Measurements from ENCODE around the gene AGPAT1. TPM values are rescaled to one million over a fixed set of nuclear protein-coding genes. Genes with fewer than 3 reads are reported as not detected.

Gene AGPAT1
- total and polyA plus RNA-seq, 2 experiments from 2014 or later: 39.7 to 71.2 TPM

GRCh38 chr6:32192608-32193039 is 16.7 kb upstream of the AGPAT1 start, which contains the start of gene GPSM3:
Gene GPSM3, minus strand, starts transcription at chr6:32192643. Its CDS starts 130 bp downstream, at chr6:32192513.
- TF ChIP-seq EZH2 (IDR thresholded peaks at IDR 0.05; ENCODE audit: insufficient read depth, poor library complexity, severe bottlenecking) (no peak), EZH2phosphoT487 (IDR thresholded peaks at IDR 0.05; ENCODE audit: insufficient read depth, low read depth) (no peak)
- H3K79me2 ChIP-seq (ENCODE audit: insufficient read depth): peaks cover 29% of the 10 kb centered on the region
- no peaks in the 10 kb centered on the region for H4K20me1 ChIP-seq (ENCODE audit: insufficient read depth)
- no peaks in the 10 kb centered on the region for H3K27me3 ChIP-seq (replicated peaks; ENCODE audit: insufficient read depth)
- peaks cover 17% of the 10 kb centered on the region for H3F3A ChIP-seq (ENCODE audit: insufficient read depth)
- WGBS, 2 experiments (ENCODE audit: low coverage in 1 of 2, low lambda C conversion rate in 2 of 2, missing lambda C conversion rate in 2 of 2): 32 to 51% methylated on average over 3 to 5 of the region's 5 CpGs
- H3K27ac ChIP-seq: peak within 1 kb of the TSS; percentile 24
- H2AFZ ChIP-seq: peak within 1 kb of the TSS; percentile 77
- peak; percentile 25 for DNase-seq
- H3K4me3 ChIP-seq: peak within 1 kb of the TSS; percentile 36; the same call in 1 of the 2 replicates
- H3K4me1 ChIP-seq (ENCODE audit: insufficient read depth): peaks cover 28% of the 10 kb centered on the region
- H3K4me2 ChIP-seq (ENCODE audit: unreplicated experiment): peak within 1 kb of the TSS; percentile 31
- peak within 1 kb of the TSS; percentile 46 for H3K9ac ChIP-seq
- in situ Hi-C loops (cut with MboI): no loop called here
- H3K9me2 ChIP-seq (ENCODE audit: insufficient read depth): no peaks in the 10 kb centered on the region
- H3K9me3 ChIP-seq (ENCODE audit: low read depth): no peaks in the 10 kb centered on the region
- no peaks in the 10 kb centered on the region for H3K36me3 ChIP-seq (ENCODE audit: low read depth)

- peaks cover 36% of the 10 kb centered on the region for H3K79me2 ChIP-seq (ENCODE audit: insufficient read depth)
- H3K9me3 ChIP-seq (ENCODE audit: low read depth): no peaks in the 10 kb centered on the region
- TF ChIP-seq EZH2 (IDR thresholded peaks at IDR 0.05; ENCODE audit: insufficient read depth, poor library complexity, severe bottlenecking): no peak
- no peak for TF ChIP-seq EZH2phosphoT487 (IDR thresholded peaks at IDR 0.05; ENCODE audit: insufficient read depth, low read depth)
- H3K9me2 ChIP-seq (ENCODE audit: insufficient read depth): no peaks in the 10 kb centered on the region
- peak overlapping the region; percentile 77 for H2AFZ ChIP-seq
- peaks cover 3% of the 10 kb centered on the region; the same call in 1 of the 2 replicates for H3K36me3 ChIP-seq (ENCODE audit: low read depth)
- no peaks in the 10 kb centered on the region for H4K20me1 ChIP-seq (ENCODE audit: insufficient read depth)
- 77 to 80% methylated on average over 8 to 15 of the region's 15 CpGs for WGBS, 2 experiments (ENCODE audit: low coverage in 1 of 2, low lambda C conversion rate in 2 of 2, missing lambda C conversion rate in 2 of 2)
- peaks cover 26% of the 10 kb centered on the region for H3K4me1 ChIP-seq (ENCODE audit: insufficient read depth)
- peak overlapping the region; percentile 24; the same call in 1 of the 2 replicates for H3K27ac ChIP-seq
- peak overlapping the region; percentile 46; the same call in 1 of the 2 replicates for H3K9ac ChIP-seq
- peak overlapping the region; percentile 31 for H3K4me2 ChIP-seq (ENCODE audit: unreplicated experiment)
- H3F3A ChIP-seq (ENCODE audit: insufficient read depth): peaks cover 23% of the 10 kb centered on the region
- H3K4me3 ChIP-seq: no peak overlapping the region
- DNase-seq: no peak
- no peaks in the 10 kb centered on the region for H3K27me3 ChIP-seq (replicated peaks; ENCODE audit: insufficient read depth)
- in situ Hi-C loops (cut with MboI): no loop called here
Measured at GRCh38 chr6:32191696-32192607, 16.1 kb upstream of the AGPAT1 start.

GRCh38 chr6:32190911-32191677 is 15.2 kb upstream of the AGPAT1 start:
- Histone ChIP-seq H3K79me2 (ENCODE audit: insufficient read depth) (peaks cover 42% of the 10 kb centered on the region), H2AFZ (no peak overlapping the region), H3K4me3 (no peak overlapping the region), H3K27ac (peak overlapping the region; percentile 77; the same call in 1 of the 2 replicates), H3F3A (ENCODE audit: insufficient read depth) (peaks cover 32% of the 10 kb centered on the region), H4K20me1 (ENCODE audit: insufficient read depth) (no peaks in the 10 kb centered on the region), H3K9me2 (ENCODE audit: insufficient read depth) (no peaks in the 10 kb centered on the region), H3K9me3 (ENCODE audit: low read depth) (no peaks in the 10 kb centered on the region), H3K4me1 (ENCODE audit: insufficient read depth) (peaks cover 23% of the 10 kb centered on the region), H3K4me2 (ENCODE audit: unreplicated experiment) (no peak overlapping the region), H3K36me3 (ENCODE audit: low read depth) (peaks cover 5% of the 10 kb centered on the region; the same call in 1 of the 2 replicates), H3K27me3 (replicated peaks; ENCODE audit: insufficient read depth) (no peaks in the 10 kb centered on the region), H3K9ac (no peak overlapping the region)
- no peak for DNase-seq
- in situ Hi-C loops (cut with MboI): no loop called here
- 77 to 80% methylated on average over 8 of the region's 8 CpGs for WGBS, 2 experiments (ENCODE audit: low coverage in 1 of 2, low lambda C conversion rate in 2 of 2, missing lambda C conversion rate in 2 of 2)
- TF ChIP-seq EZH2 (IDR thresholded peaks at IDR 0.05; ENCODE audit: insufficient read depth, poor library complexity, severe bottlenecking) (no peak), EZH2phosphoT487 (IDR thresholded peaks at IDR 0.05; ENCODE audit: insufficient read depth, low read depth) (no peak)

Data from GM23248 (cell line).